ENCODE measurements around the gene CCDC27. TPM values are rescaled to one million over a fixed set of nuclear protein-coding genes. Genes with fewer than 3 reads are reported as not detected.

The CCDC27 gene
- total RNA-seq, 1 experiment from 2014 or later = not detected

GRCh38 chr1:3817138-3817740, 65.0 kb downstream of the CCDC27 start:
- ATAC-seq = peak; percentile 31; the same call in 1 of the 2 replicates
- POLR2A ChIA-PET = no interaction called here
- intact Hi-C loops (cut with micrococcal nuclease) = no loop called here

GRCh38 chr1:3817821-3818597, 65.8 kb downstream of the CCDC27 start:
- no TSS peak for BruUV-seq (replicated peaks)
- Histone ChIP-seq H3K4me2 (ENCODE audit: low read length) (no peak overlapping the region), H2AFZ (ENCODE audit: low read depth, low read length, poor library complexity, severe bottlenecking) (no peak overlapping the region), H3K9ac (ENCODE audit: low read length) (no peak overlapping the region), H3K4me1 (ENCODE audit: control insufficient read depth in 1 of 2, insufficient read depth in 2 of 2, low read length in 2 of 2) (no peaks in the 10 kb centered on the region), H3K4me3 (replicated peaks in 1 of 2; ENCODE audit: low read depth in 1 of 2, low read length in 2 of 2) (no peak overlapping the region), H3K79me2 (ENCODE audit: insufficient read depth, low read length) (no peaks in the 10 kb centered on the region), H3K27ac (ENCODE audit: low read depth, low read length) (no peak overlapping the region), H4K20me1 (ENCODE audit: insufficient read depth) (no peaks in the 10 kb centered on the region), H3K9me3 (ENCODE audit: control insufficient read depth in 1 of 2, insufficient read depth in 1 of 2, low read depth in 1 of 2, low read length in 2 of 2) (no peaks in the 10 kb centered on the region), H3K27me3 (ENCODE audit: insufficient read depth, low read length) (no peaks in the 10 kb centered on the region), H3K9me2 (ENCODE audit: insufficient read depth) (no peaks in the 10 kb centered on the region), H3K36me3 (ENCODE audit: control insufficient read depth in 1 of 2, insufficient read depth in 2 of 2, low read length in 2 of 2) (no peaks in the 10 kb centered on the region; a peak in 1 of 4 replicates)
- DNase-seq (ENCODE audit: low read depth, low spot score) (no peak), ATAC-seq (peak; percentile 19; the same call in 1 of the 2 replicates)
- POLR2A ChIA-PET = no interaction called here
- intact Hi-C loops (cut with micrococcal nuclease) = no loop called here
- RAD21 ChIA-PET (ENCODE audit: low non-redundant PET in 1 of 2, low total read pairs in 2 of 2, uncharacterized antibody in 2 of 2, unreplicated experiment in 2 of 2) = no interaction called here
- CTCF ChIA-PET = no interaction called here
- TF ChIP-seq RAD21 (IDR thresholded peaks at IDR 0.05; ENCODE audit: low read depth) (no peak), SIN3A (IDR thresholded peaks at IDR 0.05; ENCODE audit: low read depth) (no peak), SRF (IDR thresholded peaks at IDR 0.05; ENCODE audit: low read depth) (no peak), ZFX (IDR thresholded peaks at IDR 0.05) (no peak), EZH2phosphoT487 (IDR thresholded peaks at IDR 0.05; ENCODE audit: borderline replicate concordance) (no peak), TCF7L2 (IDR thresholded peaks at IDR 0.05; ENCODE audit: borderline replicate concordance, extremely low read depth, insufficient read depth, insufficient read length) (no peak), CTCF (IDR thresholded peaks at IDR 0.05 in 2 of 3, conservative IDR thresholded peaks at IDR 0.05 in 1 of 3; ENCODE audit: borderline replicate concordance in 1 of 3, insufficient read depth in 1 of 3, low read depth in 2 of 3, low read length in 2 of 3) (no peak), MAX (IDR thresholded peaks at IDR 0.05) (no peak), EZH2 (IDR thresholded peaks at IDR 0.05) (no peak), ELF1 (IDR thresholded peaks at IDR 0.05; ENCODE audit: borderline replicate concordance, low read depth) (no peak), POLR2A (IDR thresholded peaks at IDR 0.05; ENCODE audit: borderline replicate concordance, extremely low read depth, insufficient read depth, insufficient read length) (no peak), ATF3 (IDR thresholded peaks at IDR 0.05) (no peak), JUND (IDR thresholded peaks at IDR 0.05) (no peak)

More at GRCh38 chr1:3817138-3817740, 65.0 kb downstream of the CCDC27 start:
- BruUV-seq (replicated peaks) = no TSS peak
- Histone ChIP-seq H3K4me3 (replicated peaks in 1 of 2; ENCODE audit: low read depth in 1 of 2, low read length in 2 of 2) (no peak overlapping the region), H3K36me3 (ENCODE audit: control insufficient read depth in 1 of 2, insufficient read depth in 2 of 2, low read length in 2 of 2) (no peaks in the 10 kb centered on the region; a peak in 1 of 4 replicates), H3K9ac (ENCODE audit: low read length) (no peak overlapping the region), H3K9me3 (ENCODE audit: control insufficient read depth in 1 of 2, insufficient read depth in 1 of 2, low read depth in 1 of 2, low read length in 2 of 2) (no peaks in the 10 kb centered on the region), H3K27ac (ENCODE audit: low read depth, low read length) (no peak overlapping the region), H3K27me3 (ENCODE audit: insufficient read depth, low read length) (no peaks in the 10 kb centered on the region), H4K20me1 (ENCODE audit: insufficient read depth) (no peaks in the 10 kb centered on the region), H3K4me2 (ENCODE audit: low read length) (no peak overlapping the region), H3K4me1 (ENCODE audit: control insufficient read depth in 1 of 2, insufficient read depth in 2 of 2, low read length in 2 of 2) (no peaks in the 10 kb centered on the region), H2AFZ (ENCODE audit: low read depth, low read length, poor library complexity, severe bottlenecking) (no peak overlapping the region), H3K79me2 (ENCODE audit: insufficient read depth, low read length) (no peaks in the 10 kb centered on the region), H3K9me2 (ENCODE audit: insufficient read depth) (no peaks in the 10 kb centered on the region)
- TF ChIP-seq ELF1 (IDR thresholded peaks at IDR 0.05; ENCODE audit: borderline replicate concordance, low read depth) = no peak
- TF ChIP-seq POLR2A (IDR thresholded peaks at IDR 0.05; ENCODE audit: borderline replicate concordance, extremely low read depth, insufficient read depth, insufficient read length) = no peak
- no peak for TF ChIP-seq YY1 (IDR thresholded peaks at IDR 0.05; ENCODE audit: extremely low read depth, insufficient replicate concordance, low read depth, low read length)
- RAD21 ChIA-PET (ENCODE audit: low non-redundant PET in 1 of 2, low total read pairs in 2 of 2, uncharacterized antibody in 2 of 2, unreplicated experiment in 2 of 2) = no interaction called here
- DNase-seq (ENCODE audit: low read depth, low spot score) = no peak
- CTCF ChIA-PET = no interaction called here

All from HCT116 (cell line).